GM19043 (cell line): ENCODE measurements around the gene CENPW.
A peak's percentile ranks its signal among the peaks of the same experiment; 100 is the strongest.

Experiments
- ATAC-seq: cut with Tn5 transposase; IDR thresholded peaks from one replicate; pipeline ENCODE4 v1.9.1; 2021; ENCODE audit warnings: low read depth; ENCODE audit not compliant: unreplicated experiment

Gene CENPW

DNA sequence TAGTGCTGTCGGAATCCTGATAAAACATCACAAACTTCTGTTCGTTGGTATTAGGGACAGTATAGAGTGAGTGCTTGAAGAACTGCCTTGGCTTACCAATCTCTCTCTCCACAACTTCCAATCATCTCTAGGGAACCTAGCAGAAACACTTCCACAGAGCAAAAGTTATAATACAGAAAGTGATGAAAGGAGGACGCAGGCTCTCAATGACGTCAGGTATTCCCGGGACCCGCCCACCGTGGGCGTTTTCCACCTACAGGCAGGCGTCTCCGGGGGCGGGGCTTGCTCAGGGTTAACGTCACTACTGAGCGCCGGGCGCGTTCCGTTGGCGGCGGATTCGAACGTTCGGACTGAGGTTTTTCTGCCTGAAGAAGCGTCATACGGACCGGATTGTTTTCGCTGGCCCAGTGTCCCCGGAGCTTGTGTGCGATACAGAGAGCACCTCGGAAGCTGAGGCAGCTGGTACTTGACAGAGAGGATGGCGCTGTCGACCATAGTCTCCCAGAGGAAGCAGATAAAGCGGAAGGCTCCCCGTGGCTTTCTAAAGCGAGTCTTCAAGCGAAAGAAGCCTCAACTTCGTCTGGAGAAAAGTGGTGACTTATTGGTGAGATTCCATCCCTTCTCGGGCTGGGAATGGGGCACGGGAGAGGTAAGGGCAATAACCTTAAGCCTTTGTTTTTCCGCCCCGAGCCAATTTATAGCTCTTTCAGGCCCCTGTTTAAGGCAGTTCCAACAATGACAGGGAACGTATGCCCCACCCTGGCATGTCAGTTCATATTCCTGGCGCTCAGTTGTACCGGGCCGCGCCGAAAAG is at the start of gene CENPW:
Gene CENPW (plus strand): TSS at position 320 of the 814 bp plus-strand sequence. CDS start 159 bp downstream, at position 479.
- peak; percentile 95 for ATAC-seq

DNA sequence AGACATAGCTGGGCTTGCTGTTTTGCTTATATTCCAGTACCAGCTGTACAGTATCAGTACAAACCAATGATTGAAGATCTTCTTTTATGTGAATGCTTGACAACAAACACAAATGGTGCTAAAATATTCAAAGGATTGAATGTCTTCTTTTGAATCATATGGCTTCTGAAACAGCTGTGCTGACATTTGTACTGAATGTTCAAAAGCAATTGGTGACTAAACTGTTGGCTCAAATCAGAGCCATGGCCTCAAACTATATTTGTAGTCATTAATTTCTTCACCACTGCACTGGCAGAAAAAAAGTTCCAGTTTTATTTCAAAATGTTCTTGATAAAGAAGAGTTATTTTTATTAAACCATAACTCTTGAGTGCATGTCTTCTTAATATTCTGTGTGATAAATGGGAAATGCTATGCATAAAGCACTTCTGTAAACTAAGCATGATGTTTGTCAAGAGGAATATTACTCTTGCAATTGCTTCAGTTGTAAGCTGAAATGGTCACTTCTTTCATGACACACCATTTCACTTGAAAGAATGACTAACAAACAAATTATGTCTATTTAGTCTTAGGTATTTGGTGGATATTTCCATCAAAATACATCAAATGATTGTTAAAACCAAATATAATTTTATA is 45.9 kb upstream of the CENPW start:
- no peak for ATAC-seq

- ATAC-seq: peak; percentile 39
Measured at GRCh38 chr6:126300126-126300525, 39.8 kb upstream of the CENPW start.

DNA sequence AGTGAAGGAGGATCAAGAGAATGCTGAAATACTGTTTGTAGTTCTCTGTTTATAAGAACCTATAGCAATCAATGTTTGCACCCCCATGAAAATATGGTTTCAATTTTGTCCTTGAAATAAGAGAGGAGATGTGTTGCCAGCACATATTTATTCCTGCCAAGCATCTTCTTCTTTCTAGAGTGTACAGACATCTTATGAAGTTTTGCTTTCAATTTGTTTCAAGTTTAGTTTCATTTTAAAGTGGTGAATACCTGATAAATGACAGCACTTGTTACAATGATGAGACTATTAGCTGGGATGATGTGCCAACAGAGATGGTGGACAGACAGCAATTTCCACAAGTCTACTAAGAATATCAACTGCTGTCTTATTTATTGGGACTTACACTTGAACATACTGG is 39.2 kb upstream of the CENPW start:
- no peak for ATAC-seq

- ATAC-seq: no peak
Measured at GRCh38 chr6:126302191-126302590, 37.7 kb upstream of the CENPW start.

DNA sequence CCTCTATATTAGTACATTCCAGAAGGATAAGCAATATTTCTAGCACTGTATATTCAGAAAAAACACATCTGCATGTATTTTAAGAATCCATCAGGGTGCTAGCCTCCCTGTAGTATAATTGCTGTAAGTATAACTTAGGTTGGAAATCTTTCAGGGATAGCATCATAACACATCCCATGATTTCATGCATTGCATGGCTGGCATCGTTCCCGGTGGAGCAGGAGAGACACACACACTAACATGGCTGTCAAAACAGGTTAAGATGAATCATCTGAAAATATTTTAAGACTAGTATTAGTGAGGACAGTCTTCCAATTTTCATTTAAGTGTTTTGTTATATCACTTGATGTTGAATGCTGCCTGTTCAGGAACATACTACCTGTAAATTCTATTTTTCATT is 32.1 kb upstream of the CENPW start:
- no peak for ATAC-seq

- no peak for ATAC-seq
Measured at GRCh38 chr6:126308362-126308761, 31.6 kb upstream of the CENPW start.

- peak; percentile 88 for ATAC-seq
Measured at GRCh38 chr6:126312013-126312665, 27.8 kb upstream of the CENPW start.

DNA sequence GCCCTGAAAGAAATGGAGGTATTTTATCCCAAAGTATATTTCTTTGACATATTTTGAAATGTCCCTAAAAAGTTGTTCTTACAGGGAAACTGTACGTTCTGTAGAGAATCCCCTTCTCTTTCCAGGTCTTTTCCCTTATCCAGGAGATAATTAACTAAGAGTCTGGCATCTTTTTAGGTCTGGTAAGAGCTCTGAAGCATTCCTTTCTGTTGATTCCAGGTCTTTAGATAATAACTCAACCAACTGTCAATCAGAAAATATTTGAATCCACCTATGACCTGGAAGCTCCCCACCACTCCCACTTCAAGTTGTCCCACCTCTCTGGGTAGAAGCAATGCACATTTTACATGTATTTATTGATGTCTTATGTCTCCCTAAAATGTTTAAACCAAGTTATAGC is 26.0 kb upstream of the CENPW start:
- no peak for ATAC-seq

GRCh38 chr6:126318797-126319196 is 21.1 kb upstream of the CENPW start:
- ATAC-seq: no peak

GRCh38 chr6:126333729-126334128 is 6.2 kb upstream of the CENPW start:
- ATAC-seq: no peak

DNA sequence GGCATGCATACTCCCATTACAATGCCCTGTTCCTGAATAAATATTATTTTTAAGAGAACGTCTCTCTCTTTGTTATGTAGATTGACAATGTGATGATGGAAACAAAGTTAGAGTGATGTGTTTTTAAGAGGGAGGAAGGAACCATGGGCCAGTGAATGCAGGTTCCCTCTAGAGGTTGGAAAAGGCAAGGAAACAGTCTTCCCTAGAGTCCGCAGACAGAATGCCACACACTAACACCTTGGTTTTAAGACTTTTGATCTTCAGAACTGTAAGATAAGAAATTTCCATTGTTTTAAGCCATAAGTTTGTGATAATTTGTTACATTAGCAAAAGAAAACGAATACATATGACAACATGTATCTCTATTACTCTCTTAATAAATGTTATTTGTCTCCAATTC is 4.7 kb upstream of the CENPW start:
- ATAC-seq: no peak

DNA sequence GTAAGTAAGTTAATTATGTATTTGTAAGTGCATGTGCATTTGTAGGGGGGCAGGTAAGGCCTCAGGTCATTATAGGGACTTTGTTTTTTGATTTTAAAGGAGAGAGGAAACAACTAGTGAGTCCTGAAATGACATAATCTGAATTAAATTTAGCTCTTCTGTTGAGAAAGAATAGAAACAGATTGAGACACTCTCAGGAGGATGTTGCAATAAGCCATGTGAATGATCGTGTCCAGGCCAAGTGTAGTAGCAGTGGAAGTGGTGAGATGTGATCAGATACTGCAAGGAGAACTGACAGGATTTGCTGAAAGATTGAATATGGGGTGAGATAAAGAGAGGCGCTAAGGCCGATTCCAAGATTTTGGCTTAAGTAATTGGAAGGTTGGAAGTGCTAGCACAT is 2.6 kb upstream of the CENPW start:
- ATAC-seq: no peak

- ATAC-seq: no peak
Measured at GRCh38 chr6:126341126-126341525, 1.2 kb downstream of the CENPW start.

GRCh38 chr6:126344181-126344580 is 4.3 kb downstream of the CENPW start:
- ATAC-seq: no peak

DNA sequence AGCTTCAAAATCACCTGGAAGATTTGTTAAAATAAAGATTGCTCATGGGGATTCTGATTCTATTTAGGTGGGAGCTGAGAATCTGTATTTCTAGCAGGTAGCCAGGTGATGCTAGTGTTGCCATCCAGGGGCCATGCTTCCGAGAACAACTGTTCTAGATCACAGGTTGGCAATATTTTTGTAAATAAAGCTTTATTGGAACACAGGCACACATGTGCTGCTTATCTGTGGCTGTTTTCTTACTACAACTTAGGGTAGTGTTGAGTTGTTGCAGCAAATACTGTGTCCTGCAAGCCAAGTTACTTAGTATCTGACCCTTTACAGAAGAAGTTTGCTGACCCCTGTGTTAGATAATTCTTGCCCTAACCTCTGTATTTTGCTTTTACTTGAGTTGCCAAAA is 12.0 kb downstream of the CENPW start:
- ATAC-seq: no peak

GRCh38 chr6:126352514-126352913 is 12.6 kb downstream of the CENPW start:
- no peak for ATAC-seq

DNA sequence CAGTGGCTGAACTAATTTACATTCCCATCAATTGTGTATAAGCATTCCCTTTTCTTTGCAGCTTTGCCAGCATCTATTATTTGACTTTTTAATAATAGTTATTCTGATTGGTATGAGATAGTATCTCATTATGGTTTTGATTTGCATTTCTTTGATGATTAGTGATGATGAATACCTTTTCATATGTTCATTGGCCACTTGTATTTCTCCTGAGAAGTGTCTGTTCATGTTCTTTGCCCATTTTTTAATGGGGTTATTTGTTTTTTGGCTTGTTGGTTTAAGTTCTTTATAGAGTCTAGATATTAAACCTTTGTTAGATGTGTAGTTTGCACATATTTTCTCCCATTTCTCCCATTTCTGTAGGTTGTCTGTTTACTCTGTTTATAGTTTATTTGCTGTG is 16.6 kb downstream of the CENPW start:
- ATAC-seq: no peak

GRCh38 chr6:126359936-126360537 is 20.1 kb downstream of the CENPW start:
- ATAC-seq: no peak

DNA sequence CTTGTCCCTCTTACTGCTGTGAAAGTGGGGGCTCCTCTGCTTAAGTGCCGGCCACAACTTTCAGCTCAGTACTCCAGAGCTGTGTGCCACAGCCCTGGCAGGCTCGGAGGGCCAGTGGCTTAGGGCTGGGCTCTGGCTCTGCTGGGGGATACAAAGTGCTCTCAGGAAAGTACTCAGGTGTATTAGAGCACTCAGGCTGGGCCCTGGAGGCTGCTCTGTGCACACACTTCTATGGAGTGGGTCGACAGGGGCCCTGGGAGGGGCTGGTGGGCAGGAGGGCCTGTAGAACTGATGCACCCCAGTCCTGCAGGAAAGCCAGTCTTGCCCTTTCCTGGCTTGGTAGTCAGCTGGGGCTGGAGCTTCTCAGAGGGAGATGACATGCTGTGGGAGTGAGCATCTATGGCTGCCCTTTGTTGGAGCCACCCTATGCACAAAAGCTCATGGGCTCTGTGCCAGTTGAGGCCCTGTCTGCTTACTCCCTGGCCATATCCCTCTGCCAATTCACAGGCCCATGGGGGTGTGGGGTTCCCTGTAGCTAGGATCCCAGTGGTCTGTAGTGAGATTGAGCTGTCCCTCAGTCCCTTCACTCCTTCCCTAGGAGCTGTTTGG is 22.0 kb downstream of the CENPW start:
- no peak for ATAC-seq

GRCh38 chr6:126367849-126368248 is 27.9 kb downstream of the CENPW start:
- ATAC-seq: no peak
